LNCaP clone FGC (cell line): ENCODE results near the gene PABPC3.
A peak's percentile ranks its signal among the peaks of the same experiment; 100 is the strongest.

ENCODE experiments used
- DNase-seq: peaks from one replicate; pipeline ENCODE4 v3.0.0-alpha.2; 2011; ENCODE audit warnings: low read depth
- H3K4me3 ChIP-seq: 2 replicates; pipeline ENCODE4 v1.5.1; 2011; ENCODE audit warnings: mild to moderate bottlenecking, low read depth, low read length, control low read depth
- CTCF ChIP-seq: IDR thresholded peaks from 2 replicates; pipeline ENCODE4 v1.5.1; 2012; ENCODE audit warnings: mild to moderate bottlenecking; ENCODE audit not compliant: control insufficient read depth, insufficient read depth; ENCODE audit errors: extremely low read depth

The PABPC3 gene

GRCh38 chr13:25109341-25109740 is 13.4 kb downstream of the PABPC3 start:
- DNase-seq: no peak
- no peak overlapping the region for H3K4me3 ChIP-seq
- TF ChIP-seq CTCF: no peak

GRCh38 chr13:25110956-25111584 is 15.1 kb downstream of the PABPC3 start:
- DNase-seq: no peak
- no peak for TF ChIP-seq CTCF
- H3K4me3 ChIP-seq: no peak overlapping the region

- no peak overlapping the region for H3K4me3 ChIP-seq
- no peak for TF ChIP-seq CTCF
- DNase-seq: no peak
These were observed 15.6 kb downstream of the PABPC3 start for GRCh38 chr13:25111585-25111956.

- DNase-seq: no peak
- no peak overlapping the region for H3K4me3 ChIP-seq
- no peak for TF ChIP-seq CTCF
These were observed 16.8 kb downstream of the PABPC3 start for GRCh38 chr13:25112695-25113255.

GRCh38 chr13:25114220-25114619 is 18.3 kb downstream of the PABPC3 start:
- peak; percentile 43 for DNase-seq
- peak; percentile 89 for TF ChIP-seq CTCF
- H3K4me3 ChIP-seq: no peak overlapping the region

- no peak overlapping the region for H3K4me3 ChIP-seq
- TF ChIP-seq CTCF: no peak
- DNase-seq: peak; percentile 32
These were observed 20.1 kb downstream of the PABPC3 start for GRCh38 chr13:25116044-25116443.

GRCh38 chr13:25117312-25117711 is 21.4 kb downstream of the PABPC3 start:
- no peak for DNase-seq
- H3K4me3 ChIP-seq: no peak overlapping the region
- no peak for TF ChIP-seq CTCF
